H9 (cell line): Measurements from ENCODE around the gene RFPL2. TPM values are rescaled to one million over a fixed set of nuclear protein-coding genes. Genes with fewer than 3 reads are reported as not detected.

Experiments used
- DNase-seq: peaks from one replicate; pipeline ENCODE4 v3.0.0-alpha.2; 2017
- H2AFZ ChIP-seq: one replicate; pipeline ENCODE4 v1.6.1; 2013; ENCODE audit warnings: mild to moderate bottlenecking, low read length, control low read depth, moderate library complexity
- H2AK5ac ChIP-seq: 2 replicates; pipeline ENCODE4 v1.6.1; 2013; ENCODE audit warnings: low read length, control low read depth, mixed read lengths; ENCODE audit not compliant: insufficient read length
- H2BK120ac ChIP-seq: one replicate; pipeline ENCODE4 v1.6.1; 2013; ENCODE audit warnings: low read depth, mild to moderate bottlenecking, low read length, control low read depth, inconsistent platforms; ENCODE audit not compliant: poor library complexity, severe bottlenecking
- H2BK12ac ChIP-seq: 2 replicates; pipeline ENCODE4 v1.6.1; 2013; ENCODE audit warnings: low read length, control low read depth, mixed read lengths, low read depth; ENCODE audit not compliant: insufficient read length
- H2BK15ac ChIP-seq: 2 replicates; pipeline ENCODE4 v1.6.1; 2013; ENCODE audit warnings: low read depth, low read length, control low read depth
- H2BK20ac ChIP-seq: one replicate; pipeline ENCODE4 v1.6.1; 2013; ENCODE audit warnings: low read depth, mild to moderate bottlenecking, low read length, control low read depth, inconsistent platforms; ENCODE audit not compliant: poor library complexity, severe bottlenecking
- H2BK5ac ChIP-seq: 2 replicates; pipeline ENCODE4 v1.6.1; 2013; ENCODE audit warnings: low read length, control low read depth, mixed read lengths; ENCODE audit not compliant: insufficient read length
- H3K14ac ChIP-seq: 2 replicates; pipeline ENCODE4 v1.6.1; 2013; ENCODE audit warnings: low read length, control low read depth; ENCODE audit not compliant: insufficient read depth
- H3K18ac ChIP-seq: 2 replicates; pipeline ENCODE4 v1.6.1; 2013; ENCODE audit warnings: low read depth, mild to moderate bottlenecking, mixed read lengths, low read length, control low read depth; ENCODE audit not compliant: insufficient read length
- H3K23ac ChIP-seq: 2 replicates; pipeline ENCODE4 v1.6.1; 2013; ENCODE audit warnings: low read length, control low read depth, mixed read lengths, low read depth; ENCODE audit not compliant: insufficient read length
- H3K23me2 ChIP-seq: 2 replicates; pipeline ENCODE4 v1.6.1; 2013; ENCODE audit warnings: low read depth, mild to moderate bottlenecking, mixed read lengths, low read length, control low read depth; ENCODE audit not compliant: insufficient read length, poor library complexity, severe bottlenecking
- H3K27ac ChIP-seq: 2 replicates; pipeline ENCODE4 v1.5.1; 2013; ENCODE audit warnings: low read length, control low read depth, mixed read lengths, low read depth; ENCODE audit not compliant: insufficient read length
- H3K27me3 ChIP-seq: 2 replicates; pipeline ENCODE4 v1.6.1; 2013; ENCODE audit warnings: low read length, control low read depth, inconsistent platforms; ENCODE audit not compliant: insufficient read depth
- H3K4ac ChIP-seq: 2 replicates; pipeline ENCODE4 v1.6.1; 2013; ENCODE audit warnings: low read depth, mild to moderate bottlenecking, control low read depth, inconsistent platforms, low read length, moderate library complexity
- H3K4me1 ChIP-seq: 2 replicates; pipeline ENCODE4 v1.6.1; 2013; ENCODE audit warnings: low read length, control low read depth, inconsistent platforms; ENCODE audit not compliant: insufficient read depth
- H3K4me2 ChIP-seq: 2 replicates; pipeline ENCODE4 v1.6.1; 2013; ENCODE audit warnings: low read length, control low read depth, mixed read lengths; ENCODE audit not compliant: insufficient read length, insufficient read depth
- H3K56ac ChIP-seq: 2 replicates; pipeline ENCODE4 v1.6.1; 2013; ENCODE audit warnings: low read depth, mild to moderate bottlenecking, mixed read lengths, low read length, control low read depth; ENCODE audit not compliant: insufficient read length
- H3K79me1 ChIP-seq: 2 replicates; pipeline ENCODE4 v1.6.1; 2013; ENCODE audit warnings: low read depth, mild to moderate bottlenecking, moderate library complexity, low read length, control low read depth, inconsistent platforms; ENCODE audit not compliant: insufficient read depth, poor library complexity, severe bottlenecking
- H3K79me2 ChIP-seq: 2 replicates; pipeline ENCODE4 v1.6.1; 2013; ENCODE audit warnings: low read length, control low read depth, inconsistent platforms; ENCODE audit not compliant: insufficient read depth
- H3K9ac ChIP-seq: 2 replicates; pipeline ENCODE4 v1.6.1; 2013; ENCODE audit warnings: low read length, control low read depth, mixed read lengths; ENCODE audit not compliant: insufficient read length; ENCODE audit errors: extremely low read depth
- H3K9me3 ChIP-seq: one replicate; pipeline ENCODE4 v1.6.1; 2013; ENCODE audit warnings: low read depth, low read length, inconsistent platforms; ENCODE audit not compliant: control insufficient read depth
- H3T11ph ChIP-seq: one replicate; pipeline ENCODE4 v1.6.1; 2013; ENCODE audit warnings: mild to moderate bottlenecking, low read length, control low read depth, inconsistent platforms
- H4K20me1 ChIP-seq: one replicate; pipeline ENCODE4 v1.6.1; 2013; ENCODE audit not compliant: control insufficient read depth, insufficient read length, insufficient read depth
- H4K5ac ChIP-seq: 2 replicates; pipeline ENCODE4 v1.6.1; 2013; ENCODE audit warnings: low read depth, mild to moderate bottlenecking, mixed read lengths, low read length, control low read depth; ENCODE audit not compliant: insufficient read length
- H4K8ac ChIP-seq: replicated peaks from 2 replicates; pipeline ENCODE4 v1.6.1; 2013; ENCODE audit warnings: low read length, control low read depth, mixed read lengths, low read depth; ENCODE audit not compliant: insufficient read length
- H4K91ac ChIP-seq: 2 replicates; pipeline ENCODE4 v1.6.1; 2013; ENCODE audit warnings: low read depth, mild to moderate bottlenecking, moderate library complexity, mixed read lengths, low read length, control low read depth; ENCODE audit not compliant: insufficient read length
- H3K27ac Mint-ChIP-seq, 3 experiments: 2 replicates in 2 of 3; 3 replicates in 1 of 3; pipeline ENCODE4 v1.8.0; 2020 to 2021; ENCODE audit warnings: mixed read lengths in 3 of 3, mild to moderate bottlenecking in 1 of 3, moderate library complexity in 1 of 3
- H3K27me3 Mint-ChIP-seq: 2 replicates; pipeline ENCODE4 v1.8.0; 2021; ENCODE audit warnings: low read depth, mild to moderate bottlenecking, moderate library complexity, mixed read lengths
- H3K36me3 Mint-ChIP-seq, 3 experiments: 2 replicates in 2 of 3; 3 replicates in 1 of 3; pipeline ENCODE4 v1.8.0; 2020 to 2021; ENCODE audit warnings: low read depth in 3 of 3, mixed read lengths in 3 of 3; ENCODE audit not compliant: insufficient read depth in 1 of 3
- H3K4me1 Mint-ChIP-seq, 2 experiments: 2 replicates each; pipeline ENCODE4 v1.8.0; 2020; ENCODE audit warnings: mixed read lengths in 2 of 2
- H3K4me3 Mint-ChIP-seq, 2 experiments: 2 replicates in 1 of 2; 3 replicates in 1 of 2; pipeline ENCODE4 v1.8.0; 2020 to 2021; ENCODE audit warnings: mild to moderate bottlenecking in 2 of 2, mixed read lengths in 2 of 2, moderate library complexity in 1 of 2
- H3K9me3 Mint-ChIP-seq, 2 experiments: 2 replicates in 1 of 2; 3 replicates in 1 of 2; pipeline ENCODE4 v1.8.0; 2020; ENCODE audit warnings: mild to moderate bottlenecking in 2 of 2, mixed read lengths in 2 of 2, moderate library complexity in 1 of 2
- WGBS: extraction: QIAGEN DNeasy Blood & Tissue Kit; methylation state at CpG from one replicate; pipeline ENCODE4 v1.1.7; 2013; ENCODE audit warnings: missing lambda C conversion rate, low lambda C conversion rate, mixed read lengths; ENCODE audit not compliant: insufficient read length; ENCODE audit errors: extremely low coverage; 5-methylcytosine and 5-hydroxymethylcytosine counted together
- total RNA-seq: library from RNA; stranded (reverse); gene quantifications from 2 replicates; pipeline ENCODE4 v1.2.1, GENCODE V29; 2021
- TF ChIP-seq, protein P1 (sequence below): fragments of 200-600 bp; sonication (generic); conservative IDR thresholded peaks from 3 replicates; pipeline ENCODE4 v1.8.0; 2021; ENCODE audit warnings: antibody characterized with exemption, mild to moderate bottlenecking

Gene RFPL2
- total RNA-seq, 1 experiment from 2014 or later: not detected

- Histone ChIP-seq H3K4me2 (no peak overlapping the region), H3K4ac (no peak overlapping the region), H3K27me3 (peaks cover 8% of the 10 kb centered on the region; the same call in 1 of the 2 replicates), H4K91ac (no peak overlapping the region), H3K14ac (no peak overlapping the region), H2BK15ac (no peak overlapping the region; the same call in 1 of the 2 replicates), H2BK5ac (no peak overlapping the region), H3K23ac (no peak overlapping the region), H2BK20ac (no peak overlapping the region), H2BK120ac (no peak overlapping the region), H2BK12ac (no peak overlapping the region), H2AK5ac (no peak overlapping the region), H3K23me2 (peaks cover 13% of the 10 kb centered on the region), H3K27ac (no peak overlapping the region), H4K8ac (no peak overlapping the region), H3K9me3 (no peaks in the 10 kb centered on the region), H3K56ac (no peak overlapping the region), H3T11ph (no peak overlapping the region), H4K20me1 (no peaks in the 10 kb centered on the region), H3K79me2 (no peaks in the 10 kb centered on the region), H2AFZ (no peak overlapping the region), H3K9ac (no peak overlapping the region), H3K79me1 (no peaks in the 10 kb centered on the region), H4K5ac (no peak overlapping the region), H3K18ac (no peak overlapping the region), H3K4me1 (no peaks in the 10 kb centered on the region; the same call in 1 of the 2 replicates)
- H3K27ac Mint-ChIP-seq: no peak overlapping the region; a peak in 2 of 7 replicates
- H3K9me3 Mint-ChIP-seq: no peaks in the 10 kb centered on the region
- no peak overlapping the region; a peak in 1 of 5 replicates for H3K4me3 Mint-ChIP-seq
- H3K4me1 Mint-ChIP-seq: peaks cover 16 to 41% of the 10 kb centered on the region in 2 experiments
- H3K27me3 Mint-ChIP-seq: peaks cover 74% of the 10 kb centered on the region
- WGBS: no CpG with 5 or more reads among the region's 22 CpGs
- H3K36me3 Mint-ChIP-seq: no peaks in the 10 kb centered on the region; a peak in 1 of 7 replicates
- TF ChIP-seq, protein P1, sequence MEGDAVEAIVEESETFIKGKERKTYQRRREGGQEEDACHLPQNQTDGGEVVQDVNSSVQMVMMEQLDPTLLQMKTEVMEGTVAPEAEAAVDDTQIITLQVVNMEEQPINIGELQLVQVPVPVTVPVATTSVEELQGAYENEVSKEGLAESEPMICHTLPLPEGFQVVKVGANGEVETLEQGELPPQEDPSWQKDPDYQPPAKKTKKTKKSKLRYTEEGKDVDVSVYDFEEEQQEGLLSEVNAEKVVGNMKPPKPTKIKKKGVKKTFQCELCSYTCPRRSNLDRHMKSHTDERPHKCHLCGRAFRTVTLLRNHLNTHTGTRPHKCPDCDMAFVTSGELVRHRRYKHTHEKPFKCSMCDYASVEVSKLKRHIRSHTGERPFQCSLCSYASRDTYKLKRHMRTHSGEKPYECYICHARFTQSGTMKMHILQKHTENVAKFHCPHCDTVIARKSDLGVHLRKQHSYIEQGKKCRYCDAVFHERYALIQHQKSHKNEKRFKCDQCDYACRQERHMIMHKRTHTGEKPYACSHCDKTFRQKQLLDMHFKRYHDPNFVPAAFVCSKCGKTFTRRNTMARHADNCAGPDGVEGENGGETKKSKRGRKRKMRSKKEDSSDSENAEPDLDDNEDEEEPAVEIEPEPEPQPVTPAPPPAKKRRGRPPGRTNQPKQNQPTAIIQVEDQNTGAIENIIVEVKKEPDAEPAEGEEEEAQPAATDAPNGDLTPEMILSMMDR: peak; percentile 70
- peak; percentile 87 for DNase-seq
Observed at GRCh38 chr22:32206774-32207758, 2.2 kb upstream of the RFPL2 start.
